SIG-M5 treated with dmso at 0.1 percent for 504 hours (cell line): Measurements from ENCODE around the gene TGFBR3L.
"Not testable (repeated sequence)": the region's sequence is repeated elsewhere in the genome, so short reads cannot be mapped to it uniquely, and the experiment has no call there.

Source experiments
- DNase-seq: peaks from one replicate; lab custom pipeline; 2025; ENCODE audit not compliant: unreplicated experiment; lab: John Stamatoyannopoulos, UW

The TGFBR3L gene

GRCh38 chr19:7916103-7916954 is 1.7 kb downstream of the TGFBR3L start:
- DNase-seq, result peak; percentile 36

- DNase-seq, result no peak
These were observed 2.3 kb downstream of the TGFBR3L start for GRCh38 chr19:7916955-7917266.

GRCh38 chr19:7917267-7918061 is 2.8 kb downstream of the TGFBR3L start:
- DNase-seq, result peak; percentile 44

- not testable (repeated sequence) for DNase-seq
These were observed 3.5 kb downstream of the TGFBR3L start for GRCh38 chr19:7918062-7918614.

- no peak for DNase-seq
These were observed 4.2 kb downstream of the TGFBR3L start for GRCh38 chr19:7918615-7919421.

- DNase-seq, result peak; percentile 82
These were observed 5.2 kb downstream of the TGFBR3L start, which contains the start of gene SNAPC2 for GRCh38 chr19:7919610-7920518. Gene SNAPC2 (plus strand): TSS chr19:7920338. CDS start chr19:7920367, 29 bp downstream.

- DNase-seq, result peak; percentile 95
These were observed 6.1 kb downstream of the TGFBR3L start for GRCh38 chr19:7920519-7921301.

- no peak for DNase-seq
These were observed 6.8 kb downstream of the TGFBR3L start for GRCh38 chr19:7921302-7921966.

- DNase-seq, result no peak
These were observed 7.6 kb downstream of the TGFBR3L start for GRCh38 chr19:7921967-7922835.

- DNase-seq, result no peak
These were observed 8.2 kb downstream of the TGFBR3L start for GRCh38 chr19:7922836-7923195.

- DNase-seq, result no peak
These were observed 8.9 kb downstream of the TGFBR3L start for GRCh38 chr19:7923295-7924191.

GRCh38 chr19:7924241-7924640 is 9.6 kb downstream of the TGFBR3L start:
- no peak for DNase-seq

GRCh38 chr19:7924651-7925170 is 10.1 kb downstream of the TGFBR3L start:
- no peak for DNase-seq

GRCh38 chr19:7925171-7925851 is 10.7 kb downstream of the TGFBR3L start:
- DNase-seq, result peak; percentile 60

GRCh38 chr19:7926021-7926726 is 11.5 kb downstream of the TGFBR3L start, which contains the start of gene CTXN1:
Gene CTXN1 (minus strand): TSS chr19:7926135. CDS start chr19:7925538, 597 bp downstream.
- no peak for DNase-seq
